Measurements from ENCODE around the gene SKIDA1. TPM values are rescaled to one million over a fixed set of nuclear protein-coding genes. Genes with fewer than 3 reads are reported as not detected.

SKIDA1 gene
- total RNA-seq, 1 donor from 2014 or later: not detected

- intact Hi-C loops (cut with micrococcal nuclease): loop anchor here (5.0 to 10.0 kb wide), 3 partner anchors 1155 to 1832 kb away; partner anchors contain the start of gene MSRB2
Measured at GRCh38 chr10:21530168-21530567, 4.7 kb upstream of the SKIDA1 start.

- intact Hi-C loops (cut with micrococcal nuclease): loop anchor here (5.0 kb wide), 1 partner anchor 423 kb away; no protein-coding TSS in a partner anchor
Measured at GRCh38 chr10:21529032-21529910, 3.8 kb upstream of the SKIDA1 start.

DNA sequence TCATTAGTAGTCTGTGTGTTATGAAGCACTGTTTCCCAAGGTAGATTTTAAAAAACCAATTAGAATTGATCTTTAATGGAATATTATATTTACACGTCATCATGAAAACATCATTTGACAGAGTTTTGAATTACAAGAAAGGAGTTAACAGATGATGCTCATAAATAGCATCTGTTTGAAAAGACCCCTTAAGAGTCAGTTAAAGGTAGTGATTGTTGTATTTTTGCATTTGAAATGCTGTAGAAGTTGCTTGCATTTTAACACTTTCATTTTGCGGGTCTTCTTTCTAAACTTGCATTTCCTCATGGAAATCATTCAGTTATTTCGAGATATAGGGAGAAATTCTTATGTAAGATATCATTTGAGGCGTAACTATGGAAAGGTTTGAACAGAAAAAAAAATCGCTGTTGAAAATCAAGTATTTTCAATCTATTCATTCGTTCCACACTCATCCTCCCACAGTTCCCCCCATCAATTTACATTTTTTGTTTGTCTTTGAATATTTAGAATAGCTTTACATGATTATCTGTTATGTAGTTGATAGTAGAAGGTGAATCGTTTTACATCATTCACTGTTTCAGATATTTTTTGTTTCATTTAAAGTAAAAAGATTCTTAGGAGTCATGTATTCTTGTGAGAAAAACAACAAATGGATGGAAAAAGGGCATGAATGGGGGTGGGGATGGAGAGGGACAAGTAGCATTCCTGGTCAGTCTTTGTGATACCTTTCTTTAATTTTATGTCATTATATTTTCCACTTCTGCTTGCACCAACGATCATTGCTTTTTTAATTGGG lies 3.0 kb upstream of the SKIDA1 start:
- intact Hi-C loops (cut with micrococcal nuclease): loop anchor here (5.0 kb wide), 1 partner anchor 424 kb away; no protein-coding TSS in a partner anchor

DNA sequence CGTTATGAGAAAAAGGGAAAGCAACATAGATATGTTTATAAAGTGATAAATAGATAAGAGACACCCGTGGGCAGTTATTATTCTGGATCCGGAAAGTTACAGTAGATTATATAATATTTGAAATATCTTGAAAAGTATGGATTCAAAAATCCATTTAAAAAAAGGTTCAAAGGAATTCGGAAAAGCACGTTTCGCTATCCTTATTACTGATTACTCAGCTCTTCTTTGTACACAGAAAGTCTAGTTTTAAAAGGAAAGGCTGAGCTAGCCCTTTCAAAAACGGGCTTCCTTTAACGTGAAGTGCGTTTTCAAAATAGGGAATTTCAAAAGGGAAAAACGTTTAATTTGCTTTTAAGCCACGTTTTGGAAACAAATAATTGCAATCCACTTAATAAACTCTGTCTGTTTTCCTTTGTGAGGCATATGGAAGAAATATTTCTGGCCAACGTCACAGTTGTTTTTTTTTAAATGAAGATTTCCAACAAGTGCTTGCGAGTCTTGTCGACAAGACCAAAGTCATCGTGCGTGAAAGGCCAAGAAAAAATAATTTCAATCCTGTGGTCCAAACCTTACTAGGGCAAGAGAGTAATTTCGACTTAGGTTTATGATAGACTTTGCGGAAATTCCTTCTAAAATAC lies 2.2 kb upstream of the SKIDA1 start:
- intact Hi-C loops (cut with micrococcal nuclease): loop anchor here (2.0 to 5.0 kb wide), 2 partner anchors 425 to 475 kb away; partner anchors contain the start of gene DNAJC1

DNA sequence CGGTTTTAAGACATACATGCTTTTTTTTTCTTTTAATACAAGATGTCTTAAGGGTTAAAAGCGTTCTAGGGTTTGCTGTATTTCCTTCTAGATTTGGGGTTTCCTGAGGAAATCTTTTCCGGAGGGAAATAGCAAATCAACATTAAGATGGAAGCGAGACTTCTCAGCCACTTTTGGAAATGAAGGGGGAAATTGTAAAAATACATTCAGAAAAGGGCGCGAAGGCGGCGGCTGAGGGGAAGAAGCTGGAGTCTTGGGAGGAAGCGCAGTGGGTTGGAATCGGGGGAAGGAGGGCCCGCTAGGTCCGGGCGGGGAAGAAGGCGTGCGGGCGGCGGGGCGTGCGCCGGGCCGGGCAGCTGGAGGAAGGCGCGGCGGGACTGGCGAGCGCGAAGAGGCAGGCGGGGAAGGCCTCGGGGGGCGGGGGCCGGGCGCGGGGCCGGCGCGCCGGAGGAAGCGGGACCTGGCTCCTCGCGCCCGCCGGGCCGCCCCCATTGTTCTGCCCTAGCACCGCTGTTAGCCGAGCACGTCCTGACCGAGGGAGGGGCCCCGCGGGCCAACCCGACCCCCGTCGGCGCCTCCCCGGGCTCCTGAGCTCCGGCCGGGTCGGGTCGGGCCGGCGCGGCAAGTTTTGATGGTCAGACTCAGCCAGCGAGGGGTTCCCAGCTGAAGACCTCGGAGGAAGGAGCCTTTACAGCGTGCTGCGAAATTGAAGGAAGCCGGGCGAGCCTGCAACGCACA lies 1.5 kb upstream of the SKIDA1 start:
- intact Hi-C loops (cut with micrococcal nuclease): loop anchor here (2.0 to 5.0 kb wide), 2 partner anchors 425 to 476 kb away; partner anchors contain the start of gene DNAJC1

DNA sequence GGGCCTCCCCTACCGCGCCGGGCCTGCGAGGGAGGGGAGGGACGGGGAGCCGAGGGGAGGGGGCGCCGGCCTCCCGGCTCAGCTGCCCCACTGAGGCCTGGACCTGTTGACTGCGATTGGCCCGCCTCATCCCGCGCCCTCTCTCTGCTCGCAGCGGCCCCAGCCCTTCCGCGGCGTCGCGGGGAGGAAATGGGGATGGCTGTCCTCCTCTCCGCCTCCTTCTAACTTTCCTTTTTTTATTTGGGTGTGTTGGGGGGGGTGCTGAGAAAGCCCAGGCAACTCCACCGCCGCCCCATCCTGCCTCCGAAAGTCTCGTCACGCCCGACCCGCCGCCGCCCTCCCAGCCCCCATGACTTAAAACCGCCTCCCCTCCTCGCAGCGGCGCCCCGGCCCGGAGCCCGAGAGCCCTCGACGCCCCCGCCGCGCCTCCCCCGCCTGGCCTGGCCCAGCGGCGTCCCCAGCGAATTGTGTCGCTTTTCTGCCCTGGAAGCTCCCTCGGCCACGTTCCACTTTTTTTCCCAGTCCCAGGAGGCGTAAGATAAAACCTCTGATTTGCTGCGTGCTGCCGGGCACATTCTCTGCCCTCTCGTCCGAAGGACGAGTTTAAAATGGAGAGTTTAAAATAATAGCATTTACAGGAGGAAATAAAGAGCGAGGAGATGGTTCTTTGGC lies 842 bp upstream of the SKIDA1 start:
- intact Hi-C loops (cut with micrococcal nuclease): loop anchor here (2.0 to 5.0 kb wide), 2 partner anchors 426 to 476 kb away; partner anchors contain the start of gene DNAJC1

GRCh38 chr10:21524526-21525366 lies 736 bp downstream of the SKIDA1 start:
- intact Hi-C loops (cut with micrococcal nuclease): loop anchor here (1.0 to 5.0 kb wide), 7 partner anchors 7 to 1914 kb away; partner anchors contain the start of gene OTUD1

GRCh38 chr10:21524131-21524525 lies 1.4 kb downstream of the SKIDA1 start:
- intact Hi-C loops (cut with micrococcal nuclease): loop anchor here (2.0 kb wide), 4 partner anchors 179 to 1915 kb away; partner anchors contain the start of gene OTUD1

DNA sequence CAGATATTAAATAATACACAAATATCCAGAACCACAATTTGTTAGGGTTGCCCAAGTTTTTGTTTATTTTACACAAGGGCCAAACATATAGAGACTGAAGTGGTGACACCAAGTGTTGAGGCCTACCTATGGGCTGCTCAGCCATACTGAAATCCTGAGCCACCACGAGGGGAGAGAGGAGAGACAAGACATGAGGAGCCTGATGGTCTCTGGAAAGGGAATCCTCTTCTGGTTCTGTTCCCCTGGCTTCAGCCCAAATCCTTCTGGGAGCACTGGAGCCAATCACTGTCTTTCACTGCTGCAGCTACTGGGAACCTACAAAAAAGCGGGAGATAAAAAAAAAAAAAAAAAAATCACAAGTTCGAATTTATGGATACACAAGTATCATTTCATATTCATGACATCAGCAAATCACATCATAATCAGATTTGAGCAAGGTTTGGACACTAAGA lies 1.9 kb downstream of the SKIDA1 start:
- intact Hi-C loops (cut with micrococcal nuclease): loop anchor here (2.0 kb wide), 4 partner anchors 179 to 1915 kb away; partner anchors contain the start of gene OTUD1

- intact Hi-C loops (cut with micrococcal nuclease): no loop called here
Measured at GRCh38 chr10:21522631-21523406, 2.7 kb downstream of the SKIDA1 start.

DNA sequence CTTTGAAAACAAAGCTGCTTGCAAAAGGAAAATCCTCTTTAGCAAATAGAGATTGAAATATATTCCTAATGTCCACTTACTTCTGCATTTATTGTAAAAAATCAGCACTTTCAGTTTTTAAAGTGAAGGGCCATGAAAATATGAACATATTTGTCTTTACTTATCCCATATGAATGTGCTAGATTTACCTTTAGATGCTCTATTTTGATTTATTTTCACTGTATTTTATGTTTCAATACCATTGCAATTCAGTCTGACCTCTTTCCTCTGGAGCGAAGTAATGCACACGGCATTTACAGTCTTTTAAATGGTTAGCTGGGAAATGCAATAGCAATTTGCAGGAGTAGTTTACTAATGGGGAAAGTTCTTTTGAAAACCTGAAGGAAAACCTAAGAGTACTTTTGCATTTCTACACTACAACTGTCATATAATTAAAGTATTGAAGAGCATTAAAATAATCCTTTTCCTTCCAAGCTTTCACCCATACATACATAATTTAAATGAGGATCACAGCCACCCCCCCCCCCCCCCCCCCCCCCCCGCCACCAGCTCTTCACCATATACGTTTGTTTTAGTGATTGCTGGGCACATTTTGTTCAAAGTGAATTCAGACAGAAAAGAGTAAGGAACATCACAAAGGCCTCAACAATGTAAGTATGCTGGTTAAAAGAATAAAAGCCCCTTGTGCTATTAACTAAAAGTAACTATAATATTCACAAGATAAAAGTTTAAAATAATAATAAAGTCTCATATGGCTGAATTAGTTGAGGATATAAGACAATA lies 3.5 kb downstream of the SKIDA1 start:
- intact Hi-C loops (cut with micrococcal nuclease): no loop called here

- intact Hi-C loops (cut with micrococcal nuclease): no loop called here
Measured at GRCh38 chr10:21520949-21521348, 4.5 kb downstream of the SKIDA1 start.

DNA sequence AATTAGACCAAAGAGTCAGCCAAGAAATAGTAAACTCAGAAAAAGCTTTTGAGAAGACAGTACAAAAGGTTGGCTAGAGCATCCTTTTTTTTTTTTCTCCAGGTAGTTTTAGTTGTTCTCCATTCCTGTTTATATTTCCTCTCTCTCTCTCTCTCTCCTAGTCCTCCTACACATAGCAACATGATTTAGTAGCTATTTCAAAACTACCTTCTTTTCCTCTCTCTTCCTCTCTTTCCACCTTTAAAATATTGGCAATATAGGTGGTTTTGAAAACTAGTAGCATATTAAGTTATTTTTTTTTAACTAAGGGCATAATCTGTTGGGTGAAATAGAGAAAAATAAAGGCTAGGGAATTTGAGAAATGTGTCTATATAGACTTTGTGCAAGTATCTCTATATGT lies 5.0 kb downstream of the SKIDA1 start:
- intact Hi-C loops (cut with micrococcal nuclease): no loop called here

GRCh38 chr10:21519941-21520436 lies 5.5 kb downstream of the SKIDA1 start:
- intact Hi-C loops (cut with micrococcal nuclease): loop anchor here (1.0 to 10.0 kb wide), 3 partner anchors 13 to 1675 kb away; partner anchors contain the start of gene PTF1A

DNA sequence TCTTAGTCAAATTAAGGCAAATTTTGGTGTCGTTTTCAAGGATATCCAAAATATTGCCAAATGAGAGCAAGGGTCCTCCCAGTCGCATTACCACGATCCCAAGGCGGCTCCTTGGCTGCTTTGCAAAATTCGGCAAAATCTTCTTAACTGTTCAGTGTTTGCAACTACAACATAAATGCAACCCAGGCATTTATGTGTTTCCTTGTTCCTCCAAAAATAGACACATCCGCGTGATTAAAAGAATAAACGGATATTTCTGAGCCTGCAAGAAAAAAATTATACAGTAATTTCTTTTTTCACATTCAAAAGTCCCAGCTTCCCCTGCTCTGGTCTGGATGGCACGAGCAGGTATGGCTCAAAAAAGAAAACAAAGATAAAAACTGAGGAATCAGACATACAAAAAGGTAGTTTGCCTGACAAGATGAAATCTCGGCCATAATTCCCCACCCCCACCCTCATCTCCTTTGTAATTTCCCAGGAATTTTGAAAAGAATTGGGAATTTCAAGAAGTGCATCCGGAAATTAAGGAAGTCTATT lies 6.0 kb downstream of the SKIDA1 start:
- intact Hi-C loops (cut with micrococcal nuclease): loop anchor here (1.0 to 10.0 kb wide), 3 partner anchors 14 to 1675 kb away; partner anchors contain the start of gene PTF1A

DNA sequence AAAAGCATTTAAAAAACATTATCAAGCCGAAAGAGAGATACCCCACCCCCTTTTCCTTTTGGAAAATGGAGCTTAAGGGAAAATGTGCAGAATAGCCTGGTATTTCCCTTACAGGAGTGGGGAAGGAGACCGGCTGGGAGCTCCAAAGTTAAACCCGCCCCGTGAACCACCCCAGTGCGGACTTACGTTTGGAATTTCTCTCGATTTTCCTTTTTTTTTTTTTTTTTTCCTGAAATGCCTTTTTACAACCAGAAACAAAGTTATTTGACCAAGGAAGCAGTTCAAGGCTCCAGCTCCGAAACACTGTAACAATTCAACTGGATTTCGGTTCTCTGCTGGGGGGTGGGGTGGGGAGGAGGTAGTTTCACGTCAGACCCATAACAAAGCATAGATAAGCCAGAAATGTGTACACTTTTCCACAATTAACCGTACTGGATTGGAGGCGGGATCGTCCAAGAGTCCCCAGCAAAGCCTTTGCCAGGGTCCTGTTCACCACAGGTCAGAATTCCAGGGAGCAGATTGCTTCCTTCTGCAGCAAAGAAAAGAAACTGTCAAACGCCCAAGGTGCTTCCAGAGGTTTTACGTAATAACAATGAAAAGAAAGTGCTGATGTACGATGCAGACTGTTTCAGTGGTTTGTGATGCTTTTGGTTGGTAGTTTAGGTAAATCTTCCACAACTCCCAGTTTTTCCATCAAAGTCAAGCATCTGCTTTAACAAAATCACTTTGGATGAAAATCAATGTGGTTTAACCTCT lies 6.7 kb downstream of the SKIDA1 start:
- intact Hi-C loops (cut with micrococcal nuclease): loop anchor here (1.0 to 10.0 kb wide), 3 partner anchors 14 to 1676 kb away; partner anchors contain the start of gene PTF1A
